ENCODE data around the gene TBC1D19. TPM values are rescaled to one million over a fixed set of nuclear protein-coding genes. Genes with fewer than 3 reads are reported as not detected.

The TBC1D19 gene
- total and polyA plus RNA-seq, 9 of the 15 experiments (the other 6 are each of a cell fraction or from before 2014, with no cell fraction given) = 0.73 to 5.6 (median 3.7) TPM

DNA sequence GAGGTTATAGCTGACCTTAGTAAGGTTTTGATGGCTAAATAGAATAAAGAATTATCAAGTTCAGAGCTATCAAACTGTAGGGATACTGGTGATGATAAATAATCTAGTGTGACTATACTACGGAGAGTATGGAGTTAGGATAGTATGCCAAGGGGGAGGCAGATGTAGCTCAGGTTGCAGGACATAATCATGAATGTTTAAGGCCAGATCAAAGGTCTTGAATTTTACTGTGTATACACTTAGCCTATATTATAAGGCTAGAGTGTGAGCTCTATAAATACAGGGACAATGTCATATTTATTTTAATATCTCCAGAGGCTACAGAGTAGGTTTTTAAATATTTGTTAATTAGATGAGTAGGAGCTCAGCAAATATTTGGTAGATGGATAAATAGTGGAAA lies 145.7 kb downstream of the TBC1D19 start (continued):
- no peak for TF ChIP-seq ZNF449 (CRISPR knock-in tag; IDR thresholded peaks at IDR 0.05)
- no peak for TF ChIP-seq CTCFL (IDR thresholded peaks at IDR 0.05; ENCODE audit: borderline replicate concordance, insufficient read depth, low read depth, low read length, poor library complexity, severe bottlenecking)
- TF ChIP-seq ZBTB7A (IDR thresholded peaks at IDR 0.05; ENCODE audit: borderline replicate concordance, control insufficient read depth, low read depth, low read length) = no peak

- H3K27ac ChIP-seq (ENCODE audit: extremely low read depth, low read depth, low read length) = no peak overlapping the region
- intact Hi-C loops (cut with micrococcal nuclease) = loop anchor here (10.0 kb wide), 1 partner anchor 123 kb away; no protein-coding TSS in a partner anchor
- H3K79me2 ChIP-seq (ENCODE audit: control insufficient read depth, insufficient read depth, low read length) = no peaks in the 10 kb centered on the region
- 60% methylated on average over 11 of the region's 11 CpGs for WGBS (ENCODE audit: insufficient coverage, low coverage, missing lambda C conversion rate)
- FAIRE-seq = no peak
- no peak for ATAC-seq
- ChIA-PET CTCF (ENCODE audit: low intra/inter-chr PET ratio) (no interaction called here), POLR2A (interaction anchor here (1.4 kb wide), 1 partner anchor 9 kb away, joined by 4 read pairs; no protein-coding TSS in a partner anchor)
- H3K36me3 ChIP-seq (ENCODE audit: control insufficient read depth, insufficient read depth, low read length) = no peaks in the 10 kb centered on the region
- H2AFZ ChIP-seq (ENCODE audit: low read depth, low read length) = no peak overlapping the region
- no peaks in the 10 kb centered on the region for H4K20me1 ChIP-seq (replicated peaks; ENCODE audit: control insufficient read depth, insufficient read depth, low read length)
- H3K9ac ChIP-seq (ENCODE audit: insufficient read depth in 1 of 2, low read depth in 2 of 2, low read length in 2 of 2) = no peak overlapping the region
- no peaks in the 10 kb centered on the region for H3K9me1 ChIP-seq (ENCODE audit: control insufficient read depth, insufficient read depth, low read length)
- no peak overlapping the region for H3K4me2 ChIP-seq (ENCODE audit: insufficient read depth, low read length)
- H3K4me1 ChIP-seq (replicated peaks in 1 of 2; ENCODE audit: control insufficient read depth in 2 of 2, insufficient read depth in 2 of 2, low read length in 2 of 2) = no peaks in the 10 kb centered on the region
- no peak for DNase-seq (ENCODE audit: extremely low read depth in 1 of 4, low spot score in 3 of 4)
- in situ Hi-C loops (cut with MboI) = no loop called here
- no TSS peak for BruUV-seq (replicated peaks)
- no peak overlapping the region for H3K4me3 ChIP-seq
- no peaks in the 10 kb centered on the region for H3K9me3 ChIP-seq (replicated peaks; ENCODE audit: control insufficient read depth, insufficient read depth, low read depth, low read length)
- no peaks in the 10 kb centered on the region for H3K27me3 ChIP-seq (ENCODE audit: control insufficient read depth in 2 of 2, insufficient read depth in 2 of 2, low read length in 2 of 2)
- TF ChIP-seq ZNF384 (IDR thresholded peaks at IDR 0.05; ENCODE audit: low read depth, low read length) = no peak
- no peak for TF ChIP-seq EGR1 (conservative IDR thresholded peaks at IDR 0.05)
- no peak for TF ChIP-seq NFE2L1 (tag; IDR thresholded peaks at IDR 0.05; ENCODE audit: borderline replicate concordance, low read depth)
- TF ChIP-seq IFI16 (CRISPR knock-in tag; IDR thresholded peaks at IDR 0.05) = no peak
- no peak for TF ChIP-seq ZBTB43 (CRISPR knock-in tag; IDR thresholded peaks at IDR 0.05)
- TF ChIP-seq PTBP1 (IDR thresholded peaks at IDR 0.05; ENCODE audit: low read depth, low read length) = no peak
- TF ChIP-seq SRSF1 (IDR thresholded peaks at IDR 0.05; ENCODE audit: low read depth, low read length) = no peak
- TF ChIP-seq HMG20B (CRISPR knock-in tag; IDR thresholded peaks at IDR 0.05) = no peak
- TF ChIP-seq SMARCA5 (IDR thresholded peaks at IDR 0.05) = no peak
- no peak for TF ChIP-seq ZNF696 (CRISPR knock-in tag; conservative IDR thresholded peaks at IDR 0.05)
Observed at GRCh38 chr4:26731351-26732035, 147.6 kb downstream of the TBC1D19 start.
